ENCODE measurements around the gene URB1.

- no peak for TF ChIP-seq CTCF (IDR thresholded peaks at IDR 0.05 in 4 of 5, conservative IDR thresholded peaks at IDR 0.05 in 1 of 5)
- no peak for TF ChIP-seq POLR2A (IDR thresholded peaks at IDR 0.05)
These were observed 24.4 kb downstream of the URB1 start for GRCh38 chr21:32368386-32368785.

Measured in gastrocnemius medialis (tissue), 4 donors.